ENCODE measurements around the gene NSUN2.

NSUN2 gene

GRCh38 chr5:6556089-6556801 lies 76.6 kb downstream of the NSUN2 start:
- DNase-seq (ENCODE audit: low read depth) = no peak

DNA sequence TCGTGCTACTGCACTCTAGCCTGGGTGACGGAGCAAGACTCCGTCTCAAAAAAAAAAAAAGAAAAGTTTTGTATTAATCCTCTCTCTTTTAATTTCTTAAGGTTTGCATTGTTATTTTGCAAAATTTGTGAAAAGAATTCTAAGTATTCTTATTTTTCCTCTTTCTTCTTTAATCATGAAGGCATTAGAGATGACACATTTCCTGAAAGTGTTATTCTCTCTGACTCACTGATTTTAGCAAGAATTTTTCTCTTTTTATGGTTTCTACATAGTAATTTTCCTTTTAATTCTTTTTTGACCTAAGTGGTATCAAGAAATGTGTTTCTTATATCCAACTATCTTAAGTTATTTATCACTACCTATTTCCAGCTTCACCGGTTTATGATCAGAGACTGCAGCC lies 78.0 kb downstream of the NSUN2 start:
- DNase-seq (ENCODE audit: low read depth) = no peak

DNA sequence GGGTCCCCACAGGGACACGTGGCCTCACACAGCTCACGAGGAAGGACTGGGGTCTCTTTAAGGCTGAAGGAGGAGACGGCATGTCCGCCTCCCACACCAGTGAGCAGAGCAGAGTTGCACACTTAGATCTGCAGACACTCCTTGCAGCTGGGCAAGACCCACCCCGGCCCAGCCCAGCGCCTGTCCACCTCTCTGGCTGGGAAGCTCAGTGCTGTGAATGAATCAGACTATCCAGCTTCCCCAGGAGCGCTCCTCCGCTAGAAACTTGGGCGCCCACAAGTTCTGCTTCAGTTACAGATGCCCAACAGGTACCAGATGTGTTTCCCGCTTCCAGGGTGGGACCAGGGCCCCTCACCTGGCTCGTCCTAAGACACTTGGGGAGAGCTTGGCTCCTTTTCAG lies 78.9 kb downstream of the NSUN2 start:
- DNase-seq (ENCODE audit: low read depth) = no peak

GRCh38 chr5:6552612-6553011 lies 80.2 kb downstream of the NSUN2 start:
- DNase-seq (ENCODE audit: low read depth) = no peak

- no peak for DNase-seq (ENCODE audit: low read depth)
These were observed 80.9 kb downstream of the NSUN2 start for GRCh38 chr5:6551955-6552313.

GRCh38 chr5:6551287-6551954 lies 81.4 kb downstream of the NSUN2 start:
- DNase-seq (ENCODE audit: low read depth) = no peak

DNA sequence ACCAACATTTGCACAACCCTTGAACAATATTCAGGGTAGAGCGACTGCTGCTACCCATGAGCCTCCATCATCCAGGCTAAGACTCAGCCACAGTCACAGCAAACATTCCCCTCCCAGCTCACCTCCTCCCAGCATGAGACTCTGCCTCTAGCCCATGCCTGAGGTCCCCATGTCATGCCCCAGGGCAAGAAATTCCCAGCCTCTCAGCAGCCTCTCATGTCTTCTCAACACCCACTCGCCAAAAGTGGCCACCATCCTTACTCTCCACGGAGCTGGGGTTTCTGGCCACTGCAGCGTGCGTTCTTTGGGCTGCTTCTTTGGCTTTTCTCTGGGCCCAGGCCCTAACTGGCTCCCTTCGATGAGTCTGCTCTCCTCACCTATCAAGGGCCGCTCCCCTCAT lies 82.2 kb downstream of the NSUN2 start:
- DNase-seq (ENCODE audit: low read depth) = no peak
